Fibroblast of the aortic adventitia (primary cell): ENCODE data around the gene MON2. TPM values are rescaled to one million over a fixed set of nuclear protein-coding genes. Genes with fewer than 3 reads are reported as not detected.
"Not testable (repeated sequence)": the region's sequence is repeated elsewhere in the genome, so short reads cannot be mapped to it uniquely, and the experiment has no call there.

Experiments used
- DNase-seq: peaks from one replicate; pipeline ENCODE4 v3.0.0-alpha.2; 2010; ENCODE audit warnings: low read depth
- H3K4me3 ChIP-seq: 2 replicates; pipeline ENCODE4 v1.5.1; 2011; ENCODE audit warnings: low read depth, mild to moderate bottlenecking, control low read depth, low read length, moderate library complexity
- CTCF ChIP-seq: IDR thresholded peaks from 2 replicates; pipeline ENCODE4 v1.5.1; 2011; ENCODE audit warnings: mild to moderate bottlenecking, low read length, control low read depth, inconsistent platforms; ENCODE audit not compliant: insufficient read depth
- total RNA-seq: library from RNA; depleted of rRNA; stranded (reverse); fragments of >200 nt; gene quantifications from 2 replicates; pipeline ENCODE4 v1.2.3, GENCODE V29; 2012; ENCODE audit warnings: low replicate concordance

MON2 gene
- total RNA-seq, 1 donor: 66.1 TPM

- DNase-seq: peak; percentile 76
- H3K4me3 ChIP-seq: no peak overlapping the region
- peak; percentile 62 for TF ChIP-seq CTCF
Observed at GRCh38 chr12:62438098-62438692, 28.4 kb upstream of the MON2 start.

- DNase-seq: no peak
- H3K4me3 ChIP-seq: no peak overlapping the region
- TF ChIP-seq CTCF: no peak
Observed at GRCh38 chr12:62446754-62447452, 19.7 kb upstream of the MON2 start.

GRCh38 chr12:62448436-62448835 is 18.2 kb upstream of the MON2 start:
- no peak for TF ChIP-seq CTCF
- no peak for DNase-seq
- no peak overlapping the region for H3K4me3 ChIP-seq

- H3K4me3 ChIP-seq, DNase-seq: not testable (repeated sequence)
Observed at GRCh38 chr12:62455429-62455828, 11.2 kb upstream of the MON2 start.

- DNase-seq: no peak
- no peak overlapping the region for H3K4me3 ChIP-seq
- TF ChIP-seq CTCF: no peak
Observed at GRCh38 chr12:62458626-62459025, 8.0 kb upstream of the MON2 start.

GRCh38 chr12:62459976-62460375 is 6.7 kb upstream of the MON2 start:
- H3K4me3 ChIP-seq: no peak overlapping the region
- TF ChIP-seq CTCF: no peak
- no peak for DNase-seq

GRCh38 chr12:62461171-62461837 is 5.3 kb upstream of the MON2 start:
- not testable (repeated sequence) for H3K4me3 ChIP-seq, DNase-seq

GRCh38 chr12:62463252-62463651 is 3.4 kb upstream of the MON2 start:
- DNase-seq, H3K4me3 ChIP-seq: not testable (repeated sequence)
